Right lobe of liver (tissue), 4 donors: Measurements from ENCODE around the gene LACRT.

Experiments
- CTCF ChIP-seq, 4 donors: fragments of 200-600 bp in 3 of 4; fragments of 450-650 bp in 1 of 4; IDR thresholded peaks; one replicate each; pipeline versions ENCODE4 v1.5.1 to v1.8.0; 2016 to 2022; ENCODE audit warnings: antibody characterized with exemption in 4 of 4, mild to moderate bottlenecking in 2 of 4
- POLR2A ChIP-seq: fragments of 450-650 bp; IDR thresholded peaks from one replicate; pipeline ENCODE4 v1.6.1; 2017; ENCODE audit warnings: antibody characterized with exemption, mild to moderate bottlenecking
- donor health status: DM: no; HTN: no; CAD: no.
- donor health status: DM: no; HTN: no; CAD: no.
- donor health status: DM: no; HTN: yes; CAD: no.

DNA sequence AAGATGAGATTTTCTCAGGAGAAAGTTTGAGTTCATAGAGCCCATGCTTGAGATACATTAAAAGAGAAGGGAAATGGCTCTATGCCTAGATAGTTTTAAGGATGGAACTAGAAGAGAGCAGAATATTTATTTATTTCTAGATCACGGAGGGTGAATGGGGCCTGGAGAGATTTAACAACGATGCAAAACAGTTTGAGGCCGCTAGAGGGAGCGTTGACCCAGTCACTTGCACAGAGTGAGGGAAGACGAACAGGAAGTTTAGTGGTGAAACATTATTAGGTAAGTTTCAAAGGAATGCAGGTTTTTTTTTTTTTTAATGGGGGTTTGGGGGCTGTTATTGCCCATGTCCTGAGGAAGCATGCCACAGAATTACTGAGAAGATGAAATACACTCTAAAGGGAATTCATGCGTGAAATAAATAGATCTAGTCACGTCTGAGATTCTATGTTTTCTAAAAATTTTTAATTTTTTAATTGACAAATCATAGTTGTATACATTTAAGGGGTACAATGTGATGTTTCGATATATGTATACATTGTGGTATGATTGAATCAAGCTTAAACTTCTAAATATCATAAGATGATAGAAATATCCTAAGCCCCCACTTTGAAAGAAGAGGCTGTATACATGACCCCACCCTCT is 31.4 kb downstream of the LACRT start:
- TF ChIP-seq CTCF (IDR thresholded peaks at IDR 0.05) (peak; percentile 60 to 80 (median 76)), POLR2A (no peak)
